IMR-90 (cell line): ENCODE data around the gene PIM3. TPM values are rescaled to one million over a fixed set of nuclear protein-coding genes. Genes with fewer than 3 reads are reported as not detected.

Experiments
- ATAC-seq: fragments of 200-7000 bp; cut with Tn5 transposase; 2 replicates; pipeline ENCODE4 v1.9.1; 2020; ENCODE audit warnings: low read depth, mild to moderate bottlenecking, moderate library complexity
- BruUV-seq: library from RNA; stranded (reverse); fragments of 400-500 nt; replicated peaks from 2 replicates; lab custom pipeline; 2021; lab: Mats Ljungman, UMichigan
- CTCF ChIA-PET: fragments of 300-600 bp; formaldehyde crosslinking; extraction: SDS; loops from one replicate; lab custom pipeline; 2021; ENCODE audit warnings: antibody characterized with exemption; lab: Yijun Ruan, JAX
- POLR2A ChIA-PET: fragments of 300-600 bp; sonication (Branson Sonifier 250); formaldehyde crosslinking; loops from one replicate; lab custom pipeline; 2022; ENCODE audit warnings: antibody characterized with exemption; ENCODE audit not compliant: unreplicated experiment; lab: Charles Lee
- DNase-seq: peaks from one replicate; pipeline ENCODE4 v3.0.0; 2013
- H2AFZ ChIP-seq: replicated peaks from 2 replicates; pipeline ENCODE3; 2013; ENCODE audit warnings: low read length, mild to moderate bottlenecking; ENCODE audit not compliant: poor library complexity
- H2AK5ac ChIP-seq: 2 replicates; pipeline ENCODE4 v1.6.1; 2013; ENCODE audit warnings: low read depth, low read length, inconsistent platforms
- H2AK9ac ChIP-seq: replicated peaks from 2 replicates; pipeline ENCODE3; 2013; ENCODE audit warnings: mild to moderate bottlenecking, low read depth, low read length, moderate library complexity; ENCODE audit not compliant: poor library complexity
- H2BK120ac ChIP-seq: 2 replicates; pipeline ENCODE4 v1.6.1; 2013; ENCODE audit warnings: low read depth, low read length, inconsistent platforms
- H2BK15ac ChIP-seq: 3 replicates; pipeline ENCODE4 v1.6.1; 2013; ENCODE audit warnings: low read depth, low read length, inconsistent platforms
- H2BK20ac ChIP-seq: 2 replicates; pipeline ENCODE4 v1.6.1; 2013; ENCODE audit warnings: low read depth, mild to moderate bottlenecking, inconsistent platforms, low read length, moderate library complexity
- H2BK5ac ChIP-seq: 2 replicates; pipeline ENCODE4 v1.6.1; 2013; ENCODE audit warnings: mild to moderate bottlenecking, low read depth, low read length, inconsistent platforms; ENCODE audit not compliant: poor library complexity, severe bottlenecking
- H3K14ac ChIP-seq: replicated peaks from 2 replicates; pipeline ENCODE4 v1.6.1; 2013; ENCODE audit warnings: low read depth, low read length, inconsistent platforms
- H3K18ac ChIP-seq: 2 replicates; pipeline ENCODE4 v1.6.1; 2013; ENCODE audit warnings: low read depth, low read length, control low read depth
- H3K23ac ChIP-seq: 2 replicates; pipeline ENCODE4 v1.6.1; 2013; ENCODE audit warnings: low read depth, low read length, inconsistent platforms
- H3K27ac ChIP-seq: 2 replicates; pipeline ENCODE4 v1.5.1; 2013; ENCODE audit warnings: mild to moderate bottlenecking, control low read depth, low read length; ENCODE audit not compliant: insufficient read depth
- H3K27me3 ChIP-seq: 2 replicates; pipeline ENCODE4 v1.6.1; 2013; ENCODE audit warnings: low read length; ENCODE audit not compliant: control insufficient read depth, insufficient read depth
- H3K36me3 ChIP-seq: 2 replicates; pipeline ENCODE4 v1.6.1; 2013; ENCODE audit warnings: low read length, mixed read lengths; ENCODE audit not compliant: control insufficient read depth, insufficient read depth
- H3K4ac ChIP-seq: 2 replicates; pipeline ENCODE4 v1.6.1; 2013; ENCODE audit warnings: low read depth, low read length, inconsistent platforms
- H3K4me1 ChIP-seq: 2 replicates; pipeline ENCODE4 v1.6.1; 2013; ENCODE audit warnings: low read length, mixed read lengths; ENCODE audit not compliant: control insufficient read depth, insufficient read depth
- H3K4me2 ChIP-seq: 2 replicates; pipeline ENCODE4 v1.6.1; 2013; ENCODE audit warnings: low read depth, mild to moderate bottlenecking, control low read depth, low read length, moderate library complexity
- H3K4me3 ChIP-seq: 2 replicates; pipeline ENCODE4 v1.5.1; 2013; ENCODE audit warnings: low read depth, mild to moderate bottlenecking, control low read depth, low read length, moderate library complexity; ENCODE audit not compliant: insufficient read depth
- H3K56ac ChIP-seq: 2 replicates; pipeline ENCODE4 v1.6.1; 2013; ENCODE audit warnings: low read length, inconsistent platforms; ENCODE audit not compliant: insufficient read depth; ENCODE audit errors: extremely low read depth
- H3K79me1 ChIP-seq, 2 experiments: 2 replicates each; pipeline ENCODE4 v1.6.1; 2013; ENCODE audit warnings: low read length in 2 of 2, inconsistent platforms in 1 of 2, low read depth in 1 of 2
- H3K9ac ChIP-seq: 2 replicates; pipeline ENCODE4 v1.6.1; 2013; ENCODE audit warnings: low read depth, low read length, control low read depth
- H3K9me1 ChIP-seq: 2 replicates; pipeline ENCODE4 v1.6.1; 2013; ENCODE audit warnings: low read length, inconsistent platforms; ENCODE audit not compliant: insufficient read depth
- H3K9me3 ChIP-seq: 2 replicates; pipeline ENCODE4 v1.6.1; 2013; ENCODE audit warnings: low read length; ENCODE audit not compliant: control insufficient read depth, insufficient read depth
- H4K20me1 ChIP-seq: 2 replicates; pipeline ENCODE4 v1.6.1; 2013; ENCODE audit warnings: low read length, inconsistent platforms; ENCODE audit not compliant: insufficient read depth
- H4K5ac ChIP-seq: 2 replicates; pipeline ENCODE4 v1.6.1; 2013; ENCODE audit warnings: mild to moderate bottlenecking, low read depth, low read length, control low read depth
- H4K8ac ChIP-seq, 2 experiments: 2 replicates each; pipeline ENCODE4 v1.6.1; 2013; ENCODE audit warnings: low read depth in 2 of 2, low read length in 2 of 2, control low read depth in 1 of 2, inconsistent platforms in 1 of 2
- H4K91ac ChIP-seq: 2 replicates; pipeline ENCODE4 v1.6.1; 2013; ENCODE audit warnings: low read depth, low read length, inconsistent platforms; ENCODE audit not compliant: insufficient read depth
- CEBPB ChIP-seq: IDR thresholded peaks from 2 replicates; pipeline ENCODE4 v1.6.1; 2012; ENCODE audit warnings: low read depth, low read length, improper control_type of control experiment
- ELK1 ChIP-seq: fragments of 150-350 bp; IDR thresholded peaks from 2 replicates; pipeline ENCODE4 v1.6.1; 2016; ENCODE audit warnings: low read depth, mild to moderate bottlenecking, low read length, moderate library complexity, borderline replicate concordance
- MAFK ChIP-seq: IDR thresholded peaks from 2 replicates; pipeline ENCODE4 v1.6.1; 2012; ENCODE audit warnings: low read depth, low read length, improper control_type of control experiment
- MAZ ChIP-seq: IDR thresholded peaks from 2 replicates; pipeline ENCODE4 v1.6.1; 2012; ENCODE audit warnings: low read depth, mild to moderate bottlenecking, low read length, improper control_type of control experiment, moderate library complexity, borderline replicate concordance
- MXI1 ChIP-seq: IDR thresholded peaks from 2 replicates; pipeline ENCODE4 v1.6.1; 2012; ENCODE audit warnings: low read depth, mild to moderate bottlenecking, low read length, moderate library complexity, borderline replicate concordance
- POLR2A ChIP-seq: IDR thresholded peaks from 2 replicates; pipeline ENCODE4 v1.6.1; 2012; ENCODE audit warnings: mild to moderate bottlenecking, low read depth, low read length
- RCOR1 ChIP-seq: IDR thresholded peaks from 2 replicates; pipeline ENCODE4 v1.6.1; 2012; ENCODE audit warnings: mild to moderate bottlenecking, low read length, improper control_type of control experiment; ENCODE audit not compliant: insufficient replicate concordance
- RFX5 ChIP-seq: IDR thresholded peaks from 2 replicates; pipeline ENCODE4 v1.8.0; 2012; ENCODE audit warnings: low read depth, mild to moderate bottlenecking, low read length, moderate library complexity
- SMC3 ChIP-seq: fragments of 150-350 bp; IDR thresholded peaks from 2 replicates; pipeline ENCODE4 v1.6.1; 2016; ENCODE audit warnings: low read depth, mild to moderate bottlenecking, antibody characterized with exemption, low read length, moderate library complexity
- WGBS, 2 experiments: methylation state at CpG; one replicate each; pipeline versions ENCODE4 v1.1.5 to v1.1.7; 2013; ENCODE audit warnings: missing lambda C conversion rate in 2 of 2; ENCODE audit not compliant: insufficient read length in 1 of 2; ENCODE audit errors: extremely low coverage in 2 of 2; 5-methylcytosine and 5-hydroxymethylcytosine counted together
- dilution Hi-C: fragments of 300-500 bp; cut with HindIII; formaldehyde crosslinking; loops from one replicate; pipeline ENCODE4 v1.14.3; 2018; ENCODE audit warnings: low sequenced_read_pairs; ENCODE audit not compliant: unreplicated experiment
- in situ Hi-C: fragments of 300-500 bp; cut with MboI; formaldehyde crosslinking; loops from 3 replicates; pipeline ENCODE4 v1.14.3; 2019; ENCODE audit warnings: low sequenced_read_pairs, inconsistent platforms, mixed read lengths
- intact Hi-C: fragments of 100-400 bp; cut with micrococcal nuclease; formaldehyde crosslinking; loops from 2 replicates; pipeline ENCODE4 v1.10.0; 2022
- polyA plus RNA-seq, 3 experiments: library from polyadenylated mRNA; depleted of rRNA; stranded (reverse); fragments of >200 nt; gene quantifications; 2 replicates each; pipeline ENCODE4 v1.2.3, GENCODE V29; 2012; ENCODE audit warnings: low replicate concordance in 1 of 3
- total RNA-seq: library from RNA; depleted of rRNA; stranded (reverse); fragments of >200 nt; gene quantifications from 2 replicates; pipeline ENCODE4 v1.2.3, GENCODE V29; 2012
- TF ChIP-seq, protein P1 (sequence below): conservative IDR thresholded peaks from 2 replicates; pipeline ENCODE4 v1.5.1; 2012; ENCODE audit warnings: mild to moderate bottlenecking, low read depth, low read length, improper control_type of control experiment

PIM3 gene
- total and polyA plus RNA-seq, 2 of the 4 experiments (the other 2 are of a cell fraction) = 8.6 to 24.7 TPM

- ATAC-seq = peak; percentile 0; the same call in 1 of the 2 replicates
- Histone ChIP-seq H4K8ac (no peak overlapping the region), H2AK5ac (peak overlapping the region; percentile 67; the same call in 1 of the 2 replicates), H3K14ac (no peak overlapping the region), H3K9me1 (peaks cover 3% of the 10 kb centered on the region; the same call in 1 of the 2 replicates), H3K23ac (no peak overlapping the region), H3K56ac (peak overlapping the region; percentile 17; the same call in 1 of the 2 replicates), H2AFZ (peak overlapping the region; percentile 97), H3K27ac (peak overlapping the region; percentile 67), H2AK9ac (peak overlapping the region; percentile 96), H3K27me3 (no peaks in the 10 kb centered on the region), H2BK15ac (no peak overlapping the region), H3K4me2 (peak overlapping the region; percentile 57), H4K20me1 (peaks cover 37% of the 10 kb centered on the region), H4K91ac (no peak overlapping the region; the same call in 1 of the 2 replicates), H3K9me3 (no peaks in the 10 kb centered on the region), H4K5ac (no peak overlapping the region), H3K9ac (peak overlapping the region; percentile 68), H3K4ac (no peak overlapping the region), H3K18ac (no peak overlapping the region), H3K4me3 (peak overlapping the region; percentile 58), H3K79me1 (peaks cover 16 to 44% of the 10 kb centered on the region in 2 experiments), H2BK120ac (no peak overlapping the region), H2BK20ac (no peak overlapping the region), H3K36me3 (peaks cover 30% of the 10 kb centered on the region), H2BK5ac (peak overlapping the region; percentile 67), H3K4me1 (peaks cover 21% of the 10 kb centered on the region)
- TF ChIP-seq MXI1 (no peak), RCOR1 (no peak), MAZ (no peak), ELK1 (no peak), SMC3 (no peak), CEBPB (no peak), MAFK (no peak), RFX5 (no peak), POLR2A (no peak)
- TF ChIP-seq, protein P1, sequence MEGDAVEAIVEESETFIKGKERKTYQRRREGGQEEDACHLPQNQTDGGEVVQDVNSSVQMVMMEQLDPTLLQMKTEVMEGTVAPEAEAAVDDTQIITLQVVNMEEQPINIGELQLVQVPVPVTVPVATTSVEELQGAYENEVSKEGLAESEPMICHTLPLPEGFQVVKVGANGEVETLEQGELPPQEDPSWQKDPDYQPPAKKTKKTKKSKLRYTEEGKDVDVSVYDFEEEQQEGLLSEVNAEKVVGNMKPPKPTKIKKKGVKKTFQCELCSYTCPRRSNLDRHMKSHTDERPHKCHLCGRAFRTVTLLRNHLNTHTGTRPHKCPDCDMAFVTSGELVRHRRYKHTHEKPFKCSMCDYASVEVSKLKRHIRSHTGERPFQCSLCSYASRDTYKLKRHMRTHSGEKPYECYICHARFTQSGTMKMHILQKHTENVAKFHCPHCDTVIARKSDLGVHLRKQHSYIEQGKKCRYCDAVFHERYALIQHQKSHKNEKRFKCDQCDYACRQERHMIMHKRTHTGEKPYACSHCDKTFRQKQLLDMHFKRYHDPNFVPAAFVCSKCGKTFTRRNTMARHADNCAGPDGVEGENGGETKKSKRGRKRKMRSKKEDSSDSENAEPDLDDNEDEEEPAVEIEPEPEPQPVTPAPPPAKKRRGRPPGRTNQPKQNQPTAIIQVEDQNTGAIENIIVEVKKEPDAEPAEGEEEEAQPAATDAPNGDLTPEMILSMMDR = no peak
- WGBS, 2 experiments = 0% methylated on average over 47 of the region's 84 CpGs; no CpG with 5 or more reads in 1 of the 2 experiments
- dilution Hi-C loops (no loop called here), intact Hi-C loops (no loop called here), in situ Hi-C loops (no loop called here)
- BruUV-seq = no TSS peak
- DNase-seq = no peak
- ChIA-PET CTCF (no interaction called here), POLR2A (no interaction called here)
These were observed 531 bp downstream of the PIM3 start for GRCh38 chr22:49961005-49961600.
